HepG2 (cell line): ENCODE measurements around the gene CAMSAP2. TPM values are rescaled to one million over a fixed set of nuclear protein-coding genes. Genes with fewer than 3 reads are reported as not detected.

Experiments
- ARHGAP35 ChIP-seq: sonication (generic); formaldehyde crosslinking; IDR thresholded peaks from 2 replicates; pipeline ENCODE4 v1.9.0; 2022; ENCODE audit warnings: mild to moderate bottlenecking, inconsistent platforms, moderate library complexity, missing genetic modification reagents, borderline replicate concordance
- CREM ChIP-seq, 2 experiments: sonication (generic) in 1 of 2; formaldehyde crosslinking in 1 of 2; IDR thresholded peaks; 2 replicates each; pipeline versions ENCODE4 v1.4.0 to v1.6.1; 2016 to 2020; ENCODE audit warnings: antibody characterized with exemption in 1 of 2, mild to moderate bottlenecking in 1 of 2, missing genetic modification reagents in 1 of 2
- ETV6 ChIP-seq: sonication (generic); formaldehyde crosslinking; conservative IDR thresholded peaks from 2 replicates; pipeline ENCODE4 v1.4.0; 2020; ENCODE audit warnings: missing genetic modification reagents
- FOSL2 ChIP-seq: sonication (generic); formaldehyde crosslinking; IDR thresholded peaks from 2 replicates; pipeline ENCODE4 v1.4.0; 2020; ENCODE audit warnings: missing genetic modification reagents
- FOXA1 ChIP-seq, 2 experiments: fragments of 450-650 bp in 1 of 2; sonication (generic) in 1 of 2; formaldehyde crosslinking in 1 of 2; IDR thresholded peaks; 2 replicates each; pipeline versions ENCODE4 v1.4.0 to v1.6.1; 2016 to 2020; ENCODE audit warnings: missing genetic modification reagents in 1 of 2
- FOXA3 ChIP-seq: IDR thresholded peaks from 2 replicates; pipeline ENCODE4 v1.6.1; 2016; ENCODE audit warnings: missing genetic modification reagents, missing compliant biosample characterization
- GATAD2A ChIP-seq: IDR thresholded peaks from 2 replicates; pipeline ENCODE4 v1.6.1; 2016
- HDAC1 ChIP-seq: sonication (generic); formaldehyde crosslinking; IDR thresholded peaks from 2 replicates; pipeline ENCODE4 v1.5.1; 2020; ENCODE audit warnings: mild to moderate bottlenecking, missing genetic modification reagents
- ISL2 ChIP-seq: sonication (generic); formaldehyde crosslinking; IDR thresholded peaks from 2 replicates; pipeline ENCODE4 v1.5.0; 2020; ENCODE audit warnings: missing genetic modification reagents
- KAT8 ChIP-seq: IDR thresholded peaks from 2 replicates; pipeline ENCODE4 v1.6.1; 2016; ENCODE audit warnings: missing genetic modification reagents, missing compliant biosample characterization
- KLF11 ChIP-seq: IDR thresholded peaks from 2 replicates; pipeline ENCODE4 v1.6.1; 2016; ENCODE audit warnings: missing compliant biosample characterization
- KLF12 ChIP-seq: sonication (generic); formaldehyde crosslinking; IDR thresholded peaks from 2 replicates; pipeline ENCODE4 v1.4.0; 2020; ENCODE audit warnings: missing genetic modification reagents, borderline replicate concordance
- NFYC ChIP-seq: IDR thresholded peaks from 2 replicates; pipeline ENCODE4 v1.6.1; 2016; ENCODE audit warnings: missing genetic modification reagents, missing compliant biosample characterization
- ONECUT2 ChIP-seq: sonication (generic); formaldehyde crosslinking; IDR thresholded peaks from 2 replicates; pipeline ENCODE4 v1.4.0; 2020; ENCODE audit warnings: missing genetic modification reagents
- SOX6 ChIP-seq, 2 experiments: fragments of 450-650 bp in 1 of 2; sonication (generic) in 1 of 2; formaldehyde crosslinking in 1 of 2; IDR thresholded peaks; 2 replicates each; pipeline versions ENCODE4 v1.4.0 to v1.6.1; 2017 to 2020; ENCODE audit warnings: antibody characterized with exemption in 1 of 2, mild to moderate bottlenecking in 1 of 2, missing genetic modification reagents in 1 of 2
- SYNCRIP ChIP-seq: fragments of 200-400 bp; formaldehyde crosslinking; IDR thresholded peaks from 2 replicates; pipeline ENCODE4 v1.6.1; 2018; ENCODE audit warnings: mild to moderate bottlenecking, low read depth, low read length; ENCODE audit not compliant: insufficient read depth
- TOPORS ChIP-seq: sonication (generic); formaldehyde crosslinking; IDR thresholded peaks from 2 replicates; pipeline ENCODE4 v1.8.0; 2023; ENCODE audit warnings: mild to moderate bottlenecking, missing genetic modification reagents
- TP53 ChIP-seq: sonication (generic); formaldehyde crosslinking; conservative IDR thresholded peaks from 2 replicates; pipeline ENCODE4 v1.4.0; 2020; ENCODE audit warnings: missing genetic modification reagents
- ZFX ChIP-seq: sonication (generic); formaldehyde crosslinking; IDR thresholded peaks from 2 replicates; pipeline ENCODE4 v1.4.0; 2020; ENCODE audit warnings: mild to moderate bottlenecking, low read depth, missing genetic modification reagents, moderate library complexity
- ZMYM2 ChIP-seq: sonication (generic); formaldehyde crosslinking; IDR thresholded peaks from 2 replicates; pipeline ENCODE4 v1.8.0; 2022; ENCODE audit warnings: mild to moderate bottlenecking, missing genetic modification reagents
- ZNF136 ChIP-seq: sonication (generic); formaldehyde crosslinking; IDR thresholded peaks from 2 replicates; pipeline ENCODE4 v1.8.1; 2022; ENCODE audit warnings: low read depth, mild to moderate bottlenecking, moderate library complexity, missing genetic modification reagents
- ZNF44 ChIP-seq: sonication (generic); formaldehyde crosslinking; IDR thresholded peaks from 2 replicates; pipeline ENCODE4 v1.5.1; 2020; ENCODE audit warnings: mild to moderate bottlenecking, missing genetic modification reagents
- ZNF678 ChIP-seq: sonication (generic); formaldehyde crosslinking; IDR thresholded peaks from 2 replicates; pipeline ENCODE4 v1.4.0; 2020; ENCODE audit warnings: mild to moderate bottlenecking, missing genetic modification reagents
- ZSCAN9 ChIP-seq: IDR thresholded peaks from 2 replicates; pipeline ENCODE4 v1.6.1; 2016; ENCODE audit warnings: borderline replicate concordance
- polyA plus RNA-seq, 8 experiments: library from polyadenylated mRNA; depleted of rRNA in 3 of 8; stranded (reverse) in 7 of 8; unstranded in 1 of 8; fragments of >200 nt; fragmentation: Illumina TruSeq in 4 of 8; extraction: Trizol in 4 of 8; gene quantifications; 2 replicates each; pipeline versions ENCODE4 v1.2.1 to v1.2.3, GENCODE V29; 2011 to 2016; ENCODE audit warnings: low read depth in 4 of 8, missing spikeins in 1 of 8, mixed read lengths in 1 of 8; ENCODE audit not compliant: insufficient read depth in 1 of 8
- total RNA-seq, 5 experiments: library from RNA; depleted of rRNA; stranded (reverse); fragments of >200 nt; fragmentation: Illumina TruSeq; extraction: Trizol; gene quantifications; 2 replicates each; pipeline ENCODE4 v1.2.3, GENCODE V29; 2016; ENCODE audit warnings: low read depth in 1 of 5
- TF ChIP-seq, protein P1 (sequence below): sonication (generic); formaldehyde crosslinking; IDR thresholded peaks from 2 replicates; pipeline ENCODE4 v1.5.1; 2020; ENCODE audit warnings: mild to moderate bottlenecking, missing genetic modification reagents, moderate library complexity
- TF ChIP-seq, protein P2 (sequence below): sonication (generic); formaldehyde crosslinking; IDR thresholded peaks from 2 replicates; pipeline ENCODE4 v1.5.0; 2020; ENCODE audit warnings: mild to moderate bottlenecking, missing genetic modification reagents, moderate library complexity
- TF ChIP-seq, protein P3 (sequence below): sonication (generic); formaldehyde crosslinking; IDR thresholded peaks from 2 replicates; pipeline ENCODE4 v1.4.0; 2020; ENCODE audit warnings: missing genetic modification reagents

The CAMSAP2 gene
- total and polyA plus RNA-seq, 2 of the 13 experiments (the other 11 are each of a cell fraction or from before 2014, with no cell fraction given), result 3.4 to 8.2 TPM

DNA sequence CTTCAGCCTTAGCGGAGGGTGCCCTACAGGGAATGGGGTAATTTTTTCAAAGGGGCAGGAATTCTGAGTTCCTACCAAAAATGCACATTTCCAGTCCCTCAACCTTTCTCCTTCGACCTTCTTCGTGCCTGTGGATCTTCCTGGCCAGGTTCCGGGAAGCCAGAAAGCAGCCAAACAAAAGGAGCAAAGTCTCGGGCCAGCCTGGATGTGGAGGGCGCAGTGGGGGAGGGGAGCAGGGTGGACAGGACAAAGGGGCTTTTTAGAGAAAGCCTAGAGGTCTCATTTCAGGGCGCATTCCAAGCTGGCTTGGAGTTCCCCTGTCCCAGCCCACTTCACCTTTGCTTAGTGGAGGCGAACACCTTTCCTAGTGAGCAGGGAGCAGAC, 153.1 kb downstream of the CAMSAP2 start (continued):
- TF ChIP-seq HDAC1 (CRISPR knock-in tag) (peak; percentile 56; the same call in 1 of the 2 replicates), NFYC (CRISPR knock-in tag) (no peak), FOXA1 (IDR thresholded peaks at IDR 0.05) (no peak), FOXA1 (CRISPR knock-in tag; IDR thresholded peaks at IDR 0.05) (no peak), GATAD2A (CRISPR knock-in tag) (peak; percentile 66; the same call in 1 of the 2 replicates), KLF11 (CRISPR knock-in tag) (no peak), TOPORS (no peak), ZNF678 (CRISPR knock-in tag) (no peak), TP53 (CRISPR knock-in tag) (no peak), FOSL2 (peak; percentile 37; the same call in 1 of the 2 replicates), KLF12 (CRISPR knock-in tag) (no peak), KAT8 (0 out of 2 replicates have a peak, but pooled peaks have one; percentile 16), ZMYM2 (CRISPR knock-in tag) (no peak), FOXA3 (peak; percentile 17; the same call in 1 of the 2 replicates), ONECUT2 (CRISPR knock-in tag) (peak; percentile 42; the same call in 1 of the 2 replicates), ZSCAN9 (CRISPR knock-in tag) (no peak), ZNF136 (CRISPR knock-in tag) (no peak), SYNCRIP (no peak), ZNF44 (CRISPR knock-in tag) (no peak), ISL2 (CRISPR knock-in tag) (peak; percentile 37), ETV6 (CRISPR knock-in tag) (peak; percentile 91), ARHGAP35 (CRISPR knock-in tag) (no peak), SOX6 (IDR thresholded peaks at IDR 0.05) (no peak), SOX6 (CRISPR knock-in tag; IDR thresholded peaks at IDR 0.05) (peak; percentile 87), ZFX (peak; percentile 4; the same call in 1 of the 2 replicates), CREM (IDR thresholded peaks at IDR 0.05) (peak; percentile 65), CREM (CRISPR knock-in tag; IDR thresholded peaks at IDR 0.05) (no peak)
- TF ChIP-seq, protein P1, sequence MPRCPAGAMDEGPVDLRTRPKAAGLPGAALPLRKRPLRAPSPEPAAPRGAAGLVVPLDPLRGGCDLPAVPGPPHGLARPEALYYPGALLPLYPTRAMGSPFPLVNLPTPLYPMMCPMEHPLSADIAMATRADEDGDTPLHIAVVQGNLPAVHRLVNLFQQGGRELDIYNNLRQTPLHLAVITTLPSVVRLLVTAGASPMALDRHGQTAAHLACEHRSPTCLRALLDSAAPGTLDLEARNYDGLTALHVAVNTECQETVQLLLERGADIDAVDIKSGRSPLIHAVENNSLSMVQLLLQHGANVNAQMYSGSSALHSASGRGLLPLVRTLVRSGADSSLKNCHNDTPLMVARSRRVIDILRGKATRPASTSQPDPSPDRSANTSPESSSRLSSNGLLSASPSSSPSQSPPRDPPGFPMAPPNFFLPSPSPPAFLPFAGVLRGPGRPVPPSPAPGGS, result no peak
- TF ChIP-seq, protein P2, sequence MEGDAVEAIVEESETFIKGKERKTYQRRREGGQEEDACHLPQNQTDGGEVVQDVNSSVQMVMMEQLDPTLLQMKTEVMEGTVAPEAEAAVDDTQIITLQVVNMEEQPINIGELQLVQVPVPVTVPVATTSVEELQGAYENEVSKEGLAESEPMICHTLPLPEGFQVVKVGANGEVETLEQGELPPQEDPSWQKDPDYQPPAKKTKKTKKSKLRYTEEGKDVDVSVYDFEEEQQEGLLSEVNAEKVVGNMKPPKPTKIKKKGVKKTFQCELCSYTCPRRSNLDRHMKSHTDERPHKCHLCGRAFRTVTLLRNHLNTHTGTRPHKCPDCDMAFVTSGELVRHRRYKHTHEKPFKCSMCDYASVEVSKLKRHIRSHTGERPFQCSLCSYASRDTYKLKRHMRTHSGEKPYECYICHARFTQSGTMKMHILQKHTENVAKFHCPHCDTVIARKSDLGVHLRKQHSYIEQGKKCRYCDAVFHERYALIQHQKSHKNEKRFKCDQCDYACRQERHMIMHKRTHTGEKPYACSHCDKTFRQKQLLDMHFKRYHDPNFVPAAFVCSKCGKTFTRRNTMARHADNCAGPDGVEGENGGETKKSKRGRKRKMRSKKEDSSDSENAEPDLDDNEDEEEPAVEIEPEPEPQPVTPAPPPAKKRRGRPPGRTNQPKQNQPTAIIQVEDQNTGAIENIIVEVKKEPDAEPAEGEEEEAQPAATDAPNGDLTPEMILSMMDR (CRISPR knock-in tag), result no peak
- TF ChIP-seq, protein P3, sequence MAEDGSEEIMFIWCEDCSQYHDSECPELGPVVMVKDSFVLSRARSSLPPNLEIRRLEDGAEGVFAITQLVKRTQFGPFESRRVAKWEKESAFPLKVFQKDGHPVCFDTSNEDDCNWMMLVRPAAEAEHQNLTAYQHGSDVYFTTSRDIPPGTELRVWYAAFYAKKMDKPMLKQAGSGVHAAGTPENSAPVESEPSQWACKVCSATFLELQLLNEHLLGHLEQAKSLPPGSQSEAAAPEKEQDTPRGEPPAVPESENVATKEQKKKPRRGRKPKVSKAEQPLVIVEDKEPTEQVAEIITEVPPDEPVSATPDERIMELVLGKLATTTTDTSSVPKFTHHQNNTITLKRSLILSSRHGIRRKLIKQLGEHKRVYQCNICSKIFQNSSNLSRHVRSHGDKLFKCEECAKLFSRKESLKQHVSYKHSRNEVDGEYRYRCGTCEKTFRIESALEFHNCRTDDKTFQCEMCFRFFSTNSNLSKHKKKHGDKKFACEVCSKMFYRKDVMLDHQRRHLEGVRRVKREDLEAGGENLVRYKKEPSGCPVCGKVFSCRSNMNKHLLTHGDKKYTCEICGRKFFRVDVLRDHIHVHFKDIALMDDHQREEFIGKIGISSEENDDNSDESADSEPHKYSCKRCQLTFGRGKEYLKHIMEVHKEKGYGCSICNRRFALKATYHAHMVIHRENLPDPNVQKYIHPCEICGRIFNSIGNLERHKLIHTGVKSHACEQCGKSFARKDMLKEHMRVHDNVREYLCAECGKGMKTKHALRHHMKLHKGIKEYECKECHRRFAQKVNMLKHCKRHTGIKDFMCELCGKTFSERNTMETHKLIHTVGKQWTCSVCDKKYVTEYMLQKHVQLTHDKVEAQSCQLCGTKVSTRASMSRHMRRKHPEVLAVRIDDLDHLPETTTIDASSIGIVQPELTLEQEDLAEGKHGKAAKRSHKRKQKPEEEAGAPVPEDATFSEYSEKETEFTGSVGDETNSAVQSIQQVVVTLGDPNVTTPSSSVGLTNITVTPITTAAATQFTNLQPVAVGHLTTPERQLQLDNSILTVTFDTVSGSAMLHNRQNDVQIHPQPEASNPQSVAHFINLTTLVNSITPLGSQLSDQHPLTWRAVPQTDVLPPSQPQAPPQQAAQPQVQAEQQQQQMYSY (CRISPR knock-in tag), result peak; percentile 50; the same call in 1 of the 2 replicates
